CD14-positive monocyte (primary cell): Measurements from ENCODE around the gene FDPS. TPM values are rescaled to one million over a fixed set of nuclear protein-coding genes. Genes with fewer than 3 reads are reported as not detected.

ENCODE experiments used
- DNase-seq, 3 donors: peaks; one replicate each; pipeline ENCODE4 v3.0.0-alpha.2; 2011 to 2022
- H2AFZ ChIP-seq: 2 replicates; pipeline ENCODE4 v1.6.0; 2012; ENCODE audit warnings: mild to moderate bottlenecking, low read depth, low read length, inconsistent platforms; ENCODE audit not compliant: insufficient read depth, poor library complexity, severe bottlenecking
- H3K27ac ChIP-seq, 2 donors: 1 replicate in 1 of 2; 2 replicates in 1 of 2; pipeline ENCODE4 v1.5.1; 2012 to 2013; ENCODE audit warnings: low read length in 2 of 2, control low read depth in 1 of 2, inconsistent platforms in 1 of 2, low read depth in 1 of 2, mild to moderate bottlenecking in 1 of 2
- H3K27me3 ChIP-seq, 2 donors: one replicate each; pipeline versions ENCODE4 v1.6.0 to v1.6.1; 2011 to 2013; ENCODE audit warnings: low read length in 2 of 2; ENCODE audit not compliant: control insufficient read depth in 2 of 2, insufficient read depth in 2 of 2
- H3K36me3 ChIP-seq, 2 donors: replicated peaks in 1 of 2; 1 replicate in 1 of 2; 2 replicates in 1 of 2; pipeline versions ENCODE4 v1.5.1 to v1.6.1; 2012 to 2013; ENCODE audit warnings: low read length in 2 of 2, control low read depth in 1 of 2, inconsistent platforms in 1 of 2, mild to moderate bottlenecking in 1 of 2; ENCODE audit not compliant: insufficient read depth in 2 of 2, control insufficient read depth in 1 of 2
- H3K4me1 ChIP-seq, 2 donors: 1 replicate in 1 of 2; 2 replicates in 1 of 2; pipeline versions ENCODE4 v1.5.1 to v1.6.1; 2012 to 2013; ENCODE audit warnings: low read length in 2 of 2, control low read depth in 1 of 2, inconsistent platforms in 1 of 2, mild to moderate bottlenecking in 1 of 2, moderate library complexity in 1 of 2; ENCODE audit not compliant: insufficient read depth in 2 of 2, control insufficient read depth in 1 of 2
- H3K4me2 ChIP-seq: replicated peaks from 2 replicates; pipeline ENCODE3; 2012; ENCODE audit warnings: low read length, moderate library complexity, mild to moderate bottlenecking; ENCODE audit not compliant: poor library complexity, severe bottlenecking; ENCODE audit errors: extremely low read depth
- H3K4me3 ChIP-seq, 3 experiments: fragments of 200-600 bp in 1 of 3; sonication (generic) in 1 of 3; replicated peaks in 1 of 3; 1 replicate in 2 of 3; 2 replicates in 1 of 3; pipeline ENCODE4 v1.5.1; 2011 to 2013; ENCODE audit warnings: low read length in 3 of 3, mild to moderate bottlenecking in 3 of 3, control low read depth in 2 of 3, low read depth in 2 of 3, inconsistent platforms in 1 of 3, moderate library complexity in 1 of 3
- H3K79me2 ChIP-seq: 2 replicates; pipeline ENCODE4 v1.6.0; 2012; ENCODE audit warnings: mild to moderate bottlenecking, control low read depth, inconsistent platforms, low read length, moderate library complexity; ENCODE audit not compliant: insufficient read depth
- H3K9ac ChIP-seq: 2 replicates; pipeline ENCODE4 v1.6.0; 2017; ENCODE audit warnings: low read length, mild to moderate bottlenecking; ENCODE audit not compliant: insufficient read depth, poor library complexity, severe bottlenecking
- H3K9me3 ChIP-seq, 2 donors: replicated peaks in 1 of 2; 1 replicate in 1 of 2; 2 replicates in 1 of 2; pipeline versions ENCODE4 v1.5.1 to v1.6.1; 2012 to 2013; ENCODE audit warnings: low read length in 2 of 2, control low read depth in 1 of 2; ENCODE audit not compliant: control insufficient read depth in 1 of 2, insufficient read depth in 1 of 2
- H4K20me1 ChIP-seq: 2 replicates; pipeline ENCODE4 v1.6.0; 2012; ENCODE audit warnings: mild to moderate bottlenecking, low read length, control low read depth, moderate library complexity; ENCODE audit not compliant: insufficient read depth
- H3K27ac Mint-ChIP-seq, 7 donors: one replicate each; pipeline ENCODE4 v1.8.0; 2020; ENCODE audit warnings: mild to moderate bottlenecking in 7 of 7, mixed read lengths in 7 of 7, moderate library complexity in 6 of 7, inconsistent platforms in 2 of 7
- H3K27me3 Mint-ChIP-seq, 3 donors: one replicate each; pipeline ENCODE4 v1.8.0; 2021 to 2022; ENCODE audit warnings: low read depth in 3 of 3, mild to moderate bottlenecking in 3 of 3, mixed read lengths in 3 of 3, moderate library complexity in 3 of 3, inconsistent platforms in 1 of 3
- H3K36me3 Mint-ChIP-seq, 2 donors: one replicate each; pipeline ENCODE4 v1.8.0; 2020; ENCODE audit warnings: mixed read lengths in 2 of 2, inconsistent platforms in 1 of 2, mild to moderate bottlenecking in 1 of 2
- H3K4me1 Mint-ChIP-seq: one replicate; pipeline ENCODE4 v1.8.0; 2020; ENCODE audit warnings: mild to moderate bottlenecking, mixed read lengths
- H3K4me3 Mint-ChIP-seq, 2 donors: one replicate each; pipeline ENCODE4 v1.8.0; 2020; ENCODE audit warnings: mild to moderate bottlenecking in 2 of 2, mixed read lengths in 2 of 2, moderate library complexity in 1 of 2
- H3K9me3 Mint-ChIP-seq, 7 donors: one replicate each; pipeline ENCODE4 v1.8.0; 2020 to 2022; ENCODE audit warnings: mixed read lengths in 7 of 7, mild to moderate bottlenecking in 6 of 7, moderate library complexity in 6 of 7, inconsistent platforms in 2 of 7
- CTCF ChIP-seq: fragments of 200-600 bp; IDR thresholded peaks from one replicate; pipeline ENCODE4 v1.8.0; 2022; ENCODE audit warnings: antibody characterized with exemption, mild to moderate bottlenecking
- WGBS: methylation state at CpG from one replicate; pipeline ENCODE4 v1.1.5; 2013; ENCODE audit warnings: missing lambda C conversion rate; ENCODE audit not compliant: insufficient coverage; 5-methylcytosine and 5-hydroxymethylcytosine counted together
- intact Hi-C, 2 donors: fragments of 100-400 bp; cut with micrococcal nuclease; formaldehyde crosslinking; loops; one replicate each; pipeline versions ENCODE4 v1.15.0 to v1.15.1; 2023
- polyA plus RNA-seq, 3 donors: library from polyadenylated mRNA; depleted of rRNA in 1 of 3; unstranded in 2 of 3; stranded (reverse) in 1 of 3; fragments of 300-500 nt in 2 of 3; fragments of >200 nt in 1 of 3; fragmentation: Illumina TruSeq in 2 of 3; gene quantifications; 1 replicate in 2 of 3; 2 replicates in 1 of 3; pipeline ENCODE4 v1.2.3, GENCODE V29; 2012 to 2021
- small RNA-seq: library from RNA; depleted of rRNA; stranded (forward); fragments of <200 nt; gene quantifications from one replicate; pipeline ENCODE3, GENCODE V24; 2012; ENCODE audit warnings: low read depth; ENCODE audit not compliant: insufficient read length

The FDPS gene
- polyA plus RNA-seq, 3 donors: 92.5 to 123 (median 117) TPM

- Histone ChIP-seq H3K4me2 (no peak overlapping the region), H3K9me3 (no peaks in the 10 kb centered on the region), H3K27ac (no peak overlapping the region), H3K9ac (no peak overlapping the region), H2AFZ (no peak overlapping the region), H3K79me2 (no peaks in the 10 kb centered on the region), H3K36me3 (peaks cover 84 to 95% of the 10 kb centered on the region in 2 donors), H3K4me3 (no peak overlapping the region), H4K20me1 (no peaks in the 10 kb centered on the region), H3K4me1 (no peaks in the 10 kb centered on the region), H3K27me3 (no peaks in the 10 kb centered on the region)
- peaks cover 69 to 99% of the 10 kb centered on the region in 2 donors for H3K36me3 Mint-ChIP-seq
- no peak for DNase-seq
- no peak overlapping the region for H3K27ac Mint-ChIP-seq
- no peaks in the 10 kb centered on the region for H3K4me1 Mint-ChIP-seq
- TF ChIP-seq CTCF: no peak
- peaks cover 0 to 2% (median 0%) of the 10 kb centered on the region in 3 donors for H3K27me3 Mint-ChIP-seq
- no peak overlapping the region for H3K4me3 Mint-ChIP-seq
- WGBS: 93% methylated on average over 3 of the region's 6 CpGs
- no peaks in the 10 kb centered on the region for H3K9me3 Mint-ChIP-seq
- intact Hi-C loops: no loop called here
Measured at GRCh38 chr1:155352631-155353030, 44.0 kb downstream of the FDPS start.

GRCh38 chr1:155360051-155360450 lies 51.4 kb downstream of the FDPS start:
- H3K36me3 Mint-ChIP-seq: peaks cover 53 to 89% of the 10 kb centered on the region in 2 donors
- no peaks in the 10 kb centered on the region for H3K4me1 Mint-ChIP-seq
- Histone ChIP-seq H3K79me2 (no peaks in the 10 kb centered on the region), H3K36me3 (peaks cover 70 to 85% of the 10 kb centered on the region in 2 donors), H3K4me1 (no peaks in the 10 kb centered on the region), H3K4me3 (no peak overlapping the region), H3K9ac (no peak overlapping the region), H3K27me3 (no peaks in the 10 kb centered on the region), H2AFZ (no peak overlapping the region), H3K9me3 (no peaks in the 10 kb centered on the region), H3K27ac (no peak overlapping the region), H3K4me2 (no peak overlapping the region), H4K20me1 (no peaks in the 10 kb centered on the region)
- intact Hi-C loops: no loop called here
- DNase-seq: no peak
- WGBS: no CpG with 5 or more reads among the region's 1 CpG
- no peak overlapping the region for H3K4me3 Mint-ChIP-seq
- H3K27me3 Mint-ChIP-seq: peaks cover 0 to 2% (median 0%) of the 10 kb centered on the region in 3 donors
- no peaks in the 10 kb centered on the region for H3K9me3 Mint-ChIP-seq
- TF ChIP-seq CTCF: no peak
- peak overlapping the region in 1 of 7 donors; percentile 45 for H3K27ac Mint-ChIP-seq

Small RNA genes within 50 kb of the gene (small RNA-seq; reads per million reads assigned to genes)
- gene RNU6-106P: not detected

Other genes with a start within 250 kb of the FDPS start
- 1 to 10 TPM; 2.3 to 8.0 (median 4.1) TPM for gene EFNA4, start 245.1 kb upstream of the FDPS start, polyA plus RNA-seq
- gene EFNA3, start 230.0 kb upstream of the FDPS start, polyA plus RNA-seq: 1 to 10 TPM in 1 of 3 donors, under 1 TPM in 2; 0.45 to 1.7 (median 0.92) TPM
- 1 to 10 TPM in 1 of 3 donors, not detected in 2; 1.2 TPM for gene EFNA1, start 181.0 kb upstream of the FDPS start, polyA plus RNA-seq
- 10 to 100 TPM; 40.0 to 50.8 (median 49.4) TPM for gene SLC50A1, start 173.0 kb upstream of the FDPS start, polyA plus RNA-seq
- gene DPM3, start 168.3 kb upstream of the FDPS start, polyA plus RNA-seq: 100 to 1,000 TPM in 2 of 3 donors, 10 to 100 TPM in 1; 99.9 to 141 (median 105) TPM
- gene KRTCAP2, start 135.6 kb upstream of the FDPS start, polyA plus RNA-seq: 100 to 1,000 TPM; 157 to 256 (median 247) TPM
- gene TRIM46, start 135.0 kb upstream of the FDPS start, polyA plus RNA-seq: under 1 TPM in 1 of 3 donors, not detected in 2; 0.13 TPM
- gene THBS3, start 101.0 kb upstream of the FDPS start, polyA plus RNA-seq: 10 to 100 TPM in 1 of 3 donors, 1 to 10 TPM in 2; 3.2 to 50.7 (median 5.3) TPM
- 100 to 1,000 TPM in 1 of 3 donors, 10 to 100 TPM in 2; 79.7 to 101 (median 86.0) TPM for gene MTX1, start 100.2 kb upstream of the FDPS start, polyA plus RNA-seq
- gene ENTREP3, start 53.4 kb upstream of the FDPS start, polyA plus RNA-seq: 1 to 10 TPM in 2 of 3 donors, under 1 TPM in 1; 0.87 to 7.5 (median 1.9) TPM
- 10 to 100 TPM; 54.9 to 69.8 (median 64.9) TPM for gene SCAMP3, start 46.5 kb upstream of the FDPS start, polyA plus RNA-seq
- gene CLK2, start 35.4 kb upstream of the FDPS start, polyA plus RNA-seq: 100 to 1,000 TPM in 1 of 3 donors, 1 to 10 TPM in 2; 7.3 to 143 (median 9.6) TPM
- 1 to 10 TPM in 1 of 3 donors, under 1 TPM in 1, not detected in 1; 0.15 to 2.3 TPM for gene HCN3, start 31.4 kb upstream of the FDPS start, polyA plus RNA-seq
- under 1 TPM in 1 of 3 donors, not detected in 2; 0.05 TPM for gene PKLR, start 7.4 kb upstream of the FDPS start, polyA plus RNA-seq
- 10 to 100 TPM; 12.7 to 23.4 (median 13.5) TPM for gene RUSC1, start 12.0 kb downstream of the FDPS start, polyA plus RNA-seq